ENCODE measurements around the gene FGD4.
"Not testable (repeated sequence)": the region's sequence is repeated elsewhere in the genome, so short reads cannot be mapped to it uniquely, and the experiment has no call there.

FGD4 gene

DNA sequence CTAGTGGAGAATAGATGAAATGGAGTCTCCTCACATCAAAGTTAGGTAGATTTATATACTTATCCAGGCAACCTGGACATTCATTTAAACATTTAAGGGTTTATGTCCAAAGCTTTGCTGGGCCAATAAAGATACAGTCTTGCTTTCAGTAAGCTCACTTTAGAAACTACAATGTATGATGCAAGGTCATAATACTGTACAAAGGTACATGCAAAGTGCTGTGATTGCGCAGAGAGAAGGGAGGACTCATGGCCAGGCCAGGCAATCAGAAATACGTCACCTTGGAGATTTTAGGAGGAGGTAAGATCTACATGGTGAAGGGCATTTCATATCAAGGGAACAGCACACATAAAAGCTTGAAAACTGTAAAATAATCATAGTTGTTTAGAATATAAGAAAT is 113.6 kb downstream of the FGD4 start:
- in situ Hi-C loops (cut with MboI; ENCODE audit: low sequenced_read_pairs) = no loop called here

DNA sequence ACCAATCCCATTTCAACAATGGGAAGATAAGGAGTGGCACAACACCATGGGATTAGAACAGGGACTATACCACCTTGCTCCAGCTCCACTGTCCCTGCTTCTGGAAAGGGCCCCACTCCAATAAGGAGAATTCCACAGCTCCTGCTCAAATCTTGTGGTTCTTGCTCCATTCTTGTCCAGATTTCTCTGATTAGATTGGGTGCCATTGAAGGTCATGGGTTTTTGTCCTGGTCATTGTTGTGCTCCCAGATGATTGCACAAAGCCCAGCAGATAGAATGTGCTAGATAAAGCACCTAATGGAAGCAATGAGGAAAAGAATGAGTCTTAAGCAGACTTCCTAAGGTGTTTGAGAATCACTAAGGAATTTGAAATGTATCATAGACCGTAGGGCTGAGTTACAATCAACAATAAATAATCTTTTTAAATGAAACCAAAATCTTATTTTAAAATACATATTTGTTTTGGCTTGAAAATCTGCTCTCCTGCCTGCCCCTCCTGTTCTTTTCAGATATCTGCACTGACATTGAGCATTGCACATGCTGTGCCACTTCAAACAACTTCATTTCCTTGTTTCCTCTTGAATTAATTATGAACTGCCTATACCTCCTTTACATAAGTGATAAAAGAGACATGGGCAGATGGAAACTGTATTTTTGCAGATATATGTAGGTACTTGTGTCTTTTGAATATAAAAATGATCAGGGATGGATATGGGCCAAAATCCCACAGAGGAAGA is 115.9 kb downstream of the FGD4 start:
- in situ Hi-C loops (cut with MboI; ENCODE audit: low sequenced_read_pairs) = no loop called here

DNA sequence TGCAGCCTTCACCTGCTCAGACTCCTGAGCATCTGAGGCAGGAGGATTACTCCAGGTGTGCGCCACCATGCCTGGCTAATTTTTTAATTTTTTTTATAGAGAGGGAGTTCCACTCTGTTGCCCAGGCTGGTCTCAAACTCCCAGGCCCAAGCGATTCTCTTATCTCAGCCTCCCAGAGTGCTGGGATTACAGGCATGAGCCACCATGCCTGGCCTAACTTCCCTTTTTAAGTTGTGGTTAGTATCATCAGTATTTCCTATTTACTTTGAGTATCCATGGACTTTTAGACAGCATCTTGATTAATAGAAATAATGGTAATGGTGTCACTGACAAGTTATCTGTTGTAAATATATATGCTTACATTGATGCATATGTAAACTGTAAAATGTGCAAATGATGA is 116.9 kb downstream of the FGD4 start:
- in situ Hi-C loops (cut with MboI; ENCODE audit: low sequenced_read_pairs) = no loop called here

DNA sequence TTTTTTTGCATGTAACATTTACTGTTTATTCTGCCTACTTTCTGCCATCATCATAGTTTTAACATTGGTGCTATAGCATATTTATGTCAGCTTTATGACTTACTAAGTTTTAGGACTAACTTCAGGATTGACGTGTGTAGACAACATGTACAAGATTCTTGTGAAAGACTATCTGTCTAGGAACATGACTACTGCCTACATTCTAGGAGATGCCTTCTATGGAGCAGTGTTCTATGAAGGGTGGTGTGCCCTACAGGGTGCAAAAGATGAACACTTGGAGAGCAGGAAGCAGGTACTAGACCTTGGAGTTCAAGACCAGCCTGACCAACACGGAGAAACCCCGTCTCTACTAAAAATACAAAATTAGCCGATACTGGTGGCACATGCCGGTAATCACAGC is 118.6 kb downstream of the FGD4 start:
- in situ Hi-C loops (cut with MboI; ENCODE audit: low sequenced_read_pairs) = no loop called here

DNA sequence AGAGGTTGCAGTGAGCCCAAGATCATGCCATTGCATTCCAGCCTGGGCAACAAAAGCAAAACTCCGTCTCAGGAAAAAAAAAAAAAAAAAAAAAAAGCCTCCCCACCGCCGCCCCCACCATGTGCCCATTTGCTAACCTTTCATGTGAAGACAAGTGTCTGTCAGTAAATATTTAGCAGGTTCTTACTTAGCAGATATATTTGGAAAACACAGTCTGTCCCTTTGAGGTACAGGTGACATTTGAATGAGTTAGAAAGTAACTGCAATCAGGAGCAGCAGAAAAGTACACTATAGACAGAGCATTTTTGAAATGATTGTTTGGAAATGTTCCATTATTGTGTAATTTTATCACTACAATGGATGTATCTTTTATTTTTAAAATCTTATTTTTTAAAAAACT is 119.7 kb downstream of the FGD4 start:
- in situ Hi-C loops (cut with MboI; ENCODE audit: low sequenced_read_pairs) = no loop called here

DNA sequence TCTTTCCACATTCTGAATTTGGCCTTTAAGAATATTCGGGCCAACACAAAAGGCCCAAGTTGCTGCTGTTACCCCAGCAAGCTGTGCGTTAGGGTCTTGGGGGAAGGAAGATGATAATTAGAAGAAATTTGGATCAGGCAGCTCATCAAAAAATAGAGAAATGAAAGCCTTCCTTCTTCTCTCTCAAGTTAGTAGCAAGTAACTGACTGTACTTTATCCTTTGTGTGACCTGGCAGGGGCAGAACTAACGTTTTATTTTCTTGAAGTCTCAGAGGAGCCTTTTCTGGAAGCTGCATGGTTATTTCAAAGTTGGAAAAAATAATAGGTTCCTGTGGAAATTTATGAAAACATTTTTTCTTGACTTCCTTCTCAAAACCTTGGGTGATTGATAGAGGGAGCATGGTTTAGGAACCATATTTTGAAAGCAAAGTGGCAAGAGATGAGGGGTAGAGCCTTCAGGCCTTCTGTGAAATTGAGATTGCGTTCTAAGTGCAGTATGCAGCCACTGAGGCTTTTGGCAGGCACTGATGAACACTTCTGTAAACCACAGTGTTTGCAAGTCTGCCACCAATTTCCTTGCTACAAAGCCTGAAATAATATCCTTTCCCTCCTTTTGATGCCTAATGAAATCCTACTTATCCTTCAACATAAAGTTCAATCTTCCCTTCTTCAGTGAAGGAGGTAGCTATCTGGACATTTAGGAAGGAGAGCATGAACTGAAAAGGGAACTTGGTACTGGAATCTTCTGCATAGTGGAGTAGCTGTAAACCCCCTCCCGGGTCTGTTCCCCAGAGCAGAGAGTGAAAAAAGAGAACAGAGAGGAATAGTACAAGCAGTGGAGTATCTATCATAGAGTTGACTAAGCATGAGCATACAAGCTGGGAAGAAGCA is 123.2 kb downstream of the FGD4 start:
- in situ Hi-C loops (cut with MboI; ENCODE audit: low sequenced_read_pairs) = no loop called here

DNA sequence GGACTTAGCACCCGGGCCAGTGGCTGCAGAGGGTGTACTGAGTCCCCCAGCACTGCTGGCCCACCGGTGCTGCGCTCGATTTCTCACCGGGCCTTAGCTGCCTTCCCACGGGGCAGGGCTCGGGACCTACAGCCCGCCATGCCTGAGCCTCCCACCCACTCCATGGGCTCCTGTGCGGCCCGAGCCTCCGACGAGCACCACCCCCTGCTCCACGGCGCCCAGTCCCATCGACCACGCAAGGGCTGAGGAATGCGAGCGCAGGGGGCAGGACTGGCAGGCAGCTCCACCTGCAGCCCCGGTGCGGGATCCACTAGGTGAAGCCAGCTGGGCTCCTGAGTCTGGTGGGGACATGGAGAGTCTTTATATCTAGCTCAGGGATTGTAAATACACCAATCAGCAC is 126.4 kb downstream of the FGD4 start:
- in situ Hi-C loops (cut with MboI; ENCODE audit: low sequenced_read_pairs) = not testable (repeated sequence)

DNA sequence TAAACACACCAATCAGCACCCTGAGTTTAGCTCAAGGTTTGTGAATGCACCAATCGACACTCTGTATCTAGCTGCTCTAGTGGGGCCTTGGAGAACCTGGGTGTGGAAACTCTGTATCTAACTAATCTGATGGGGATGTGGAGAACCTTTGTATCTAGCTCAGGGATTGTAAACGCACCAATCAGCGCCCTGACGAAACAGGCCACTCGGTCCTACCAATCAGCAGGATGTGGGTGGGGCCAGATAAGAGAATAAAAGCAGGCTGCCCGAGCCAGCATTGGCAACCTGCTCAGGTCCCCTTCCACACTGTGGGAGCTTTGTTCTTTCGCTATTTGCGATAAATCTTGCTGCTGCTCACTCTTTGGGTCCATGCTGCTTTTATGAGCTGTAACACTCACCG is 127.0 kb downstream of the FGD4 start:
- in situ Hi-C loops (cut with MboI; ENCODE audit: low sequenced_read_pairs) = not testable (repeated sequence)

DNA sequence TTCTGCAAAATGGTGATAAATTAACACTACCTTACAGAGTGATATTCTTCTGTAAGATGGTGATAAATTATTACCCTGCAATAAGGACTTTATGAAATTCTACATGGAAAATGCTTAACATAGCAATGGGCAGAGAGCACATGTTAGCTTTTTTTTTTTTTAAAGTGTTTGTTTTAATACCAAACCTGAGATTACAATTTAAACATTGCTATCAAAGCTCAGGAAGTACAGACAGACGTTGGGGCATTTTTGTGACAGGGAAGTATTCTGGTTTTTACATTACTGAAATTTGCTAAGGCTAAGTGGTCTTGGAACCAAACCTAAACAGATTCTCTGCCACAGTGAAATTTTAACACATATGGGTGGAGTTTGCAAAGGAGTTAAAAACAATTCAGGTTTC is 133.1 kb downstream of the FGD4 start:
- in situ Hi-C loops (cut with MboI; ENCODE audit: low sequenced_read_pairs) = no loop called here

DNA sequence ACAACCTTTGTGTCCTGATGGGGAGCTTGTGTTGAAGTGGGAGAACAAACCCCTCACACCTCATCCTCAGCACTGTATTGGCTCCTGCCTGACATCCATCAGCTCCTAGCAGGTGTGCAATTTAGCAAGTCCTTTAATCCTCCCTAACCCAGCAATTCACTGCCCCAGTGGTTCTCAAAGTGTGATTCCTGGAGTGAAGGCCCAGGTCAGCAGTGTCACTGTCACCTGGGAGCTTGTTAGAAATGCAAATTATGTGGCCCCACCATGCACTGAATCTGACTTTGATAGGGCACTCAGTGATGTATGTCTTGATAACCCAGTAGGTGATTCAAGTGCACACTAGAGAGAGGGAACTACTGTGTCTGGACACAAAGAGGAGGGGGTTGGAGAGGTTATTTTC is 133.6 kb downstream of the FGD4 start:
- in situ Hi-C loops (cut with MboI; ENCODE audit: low sequenced_read_pairs) = no loop called here

DNA sequence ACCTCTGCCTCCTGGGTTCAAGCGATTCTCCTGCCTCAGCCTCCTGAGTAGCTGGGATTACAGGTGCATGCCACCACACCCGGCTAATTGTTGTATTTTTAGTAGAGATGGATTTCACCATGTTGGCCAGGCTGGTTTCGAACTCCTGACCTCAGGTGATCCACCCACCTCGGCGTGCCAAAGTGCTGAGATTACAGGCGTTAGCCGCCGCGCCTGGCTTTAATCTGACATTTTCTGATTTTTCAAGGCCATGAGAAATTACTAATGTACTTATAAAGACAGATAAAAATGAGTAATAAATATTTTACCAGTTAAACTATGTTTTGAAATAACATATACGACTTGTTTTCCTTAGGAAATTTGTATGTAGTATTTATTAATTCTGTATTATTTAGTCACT is 134.1 kb downstream of the FGD4 start:
- in situ Hi-C loops (cut with MboI; ENCODE audit: low sequenced_read_pairs) = not testable (repeated sequence)

DNA sequence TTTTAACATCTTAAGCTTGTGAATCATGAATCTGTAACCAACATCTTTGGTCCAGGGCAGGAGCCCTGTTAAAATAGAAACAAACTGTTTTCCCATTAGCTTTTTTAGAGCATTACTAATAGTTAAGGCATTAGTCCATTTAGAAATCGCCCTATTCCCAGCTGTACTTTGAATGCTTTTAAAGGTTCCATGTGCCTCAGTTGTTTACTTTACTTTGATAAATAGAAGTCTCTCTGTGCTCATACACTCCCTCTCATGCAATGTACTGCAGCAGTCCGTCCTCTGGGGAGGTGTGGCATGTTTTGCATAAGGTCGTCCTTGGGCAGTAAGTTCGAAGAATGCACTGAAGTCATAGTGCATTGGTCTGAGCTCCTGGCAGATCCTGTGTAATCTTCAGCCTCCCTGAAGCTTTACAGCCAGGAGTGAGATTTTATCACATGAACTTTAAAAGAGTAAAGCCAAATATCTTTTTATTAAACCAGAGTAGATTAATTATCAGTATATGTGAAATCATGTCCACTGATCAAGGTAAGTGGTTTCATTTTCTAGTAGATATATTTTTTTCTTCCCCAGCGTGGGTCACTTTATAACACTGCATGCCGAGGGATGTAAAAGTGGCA is 134.7 kb downstream of the FGD4 start:
- in situ Hi-C loops (cut with MboI; ENCODE audit: low sequenced_read_pairs) = no loop called here

DNA sequence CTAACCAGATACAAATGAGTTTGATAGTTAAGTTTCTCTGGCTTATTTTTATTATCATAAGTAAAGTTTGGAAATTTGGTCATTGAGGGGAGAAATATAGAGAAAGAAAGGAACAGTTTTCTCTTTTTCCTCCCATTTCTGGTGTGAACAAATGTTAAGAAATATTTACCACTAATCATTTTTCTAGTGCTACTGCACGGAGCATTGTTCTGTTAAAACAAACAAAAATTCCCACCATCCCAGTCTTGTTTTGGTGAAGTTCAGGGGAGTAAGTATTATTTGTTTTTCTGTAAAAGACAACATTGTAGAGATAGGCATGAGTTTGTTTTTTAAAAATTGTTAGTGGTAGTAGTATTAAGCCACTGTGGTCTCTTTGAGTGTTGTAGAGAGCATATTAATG is 135.3 kb downstream of the FGD4 start:
- in situ Hi-C loops (cut with MboI; ENCODE audit: low sequenced_read_pairs) = no loop called here

DNA sequence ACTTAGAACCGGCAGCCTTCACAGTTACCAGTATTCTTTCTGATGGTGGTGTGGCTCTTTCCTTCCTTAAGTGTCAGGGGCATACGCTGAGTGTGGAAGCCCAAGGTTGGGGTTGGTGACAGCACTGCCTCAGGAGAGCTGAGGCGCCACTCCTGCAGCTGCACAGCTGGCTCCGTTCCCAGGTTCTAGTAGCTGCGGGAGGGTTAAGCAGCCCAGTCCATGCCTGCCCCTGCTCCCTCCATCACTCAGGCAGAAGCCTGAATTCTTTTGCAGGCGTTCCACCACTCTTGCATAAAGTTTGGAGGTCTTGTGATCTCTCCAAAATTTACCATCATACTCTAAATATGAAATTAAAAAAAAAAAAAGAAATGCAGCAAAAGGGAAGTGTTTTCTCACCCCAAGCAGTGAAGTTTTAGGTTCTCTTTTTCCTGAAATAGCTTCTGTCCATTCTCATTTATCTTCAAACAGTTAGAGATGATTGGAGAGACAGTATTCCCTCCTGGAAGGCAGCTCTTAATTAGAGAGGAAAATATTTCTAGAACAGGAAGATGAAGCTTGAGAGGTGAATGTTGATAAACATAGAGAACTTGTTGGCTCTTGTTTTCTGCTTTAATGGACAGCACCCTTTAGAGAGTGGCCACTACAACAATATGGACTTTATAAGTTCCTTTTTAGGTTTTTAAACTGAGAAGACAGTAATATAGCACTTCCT is 136.1 kb downstream of the FGD4 start:
- in situ Hi-C loops (cut with MboI; ENCODE audit: low sequenced_read_pairs) = no loop called here

DNA sequence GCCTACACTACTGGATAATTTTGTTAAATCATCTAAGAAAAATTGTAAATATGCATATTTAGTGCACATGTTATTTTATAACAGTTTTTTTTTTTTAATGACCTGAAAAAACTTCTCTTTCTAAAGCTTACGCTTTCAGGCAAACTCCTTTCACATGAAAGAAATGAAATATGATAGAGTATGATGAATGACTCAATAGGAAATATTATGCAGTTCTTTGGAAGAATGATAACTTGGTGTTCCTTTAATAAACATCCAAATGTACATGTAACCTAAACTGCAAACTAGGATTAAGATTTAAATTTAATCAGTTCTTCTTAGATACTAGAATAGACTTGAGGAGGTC is 136.6 kb downstream of the FGD4 start:
- in situ Hi-C loops (cut with MboI; ENCODE audit: low sequenced_read_pairs) = no loop called here

DNA sequence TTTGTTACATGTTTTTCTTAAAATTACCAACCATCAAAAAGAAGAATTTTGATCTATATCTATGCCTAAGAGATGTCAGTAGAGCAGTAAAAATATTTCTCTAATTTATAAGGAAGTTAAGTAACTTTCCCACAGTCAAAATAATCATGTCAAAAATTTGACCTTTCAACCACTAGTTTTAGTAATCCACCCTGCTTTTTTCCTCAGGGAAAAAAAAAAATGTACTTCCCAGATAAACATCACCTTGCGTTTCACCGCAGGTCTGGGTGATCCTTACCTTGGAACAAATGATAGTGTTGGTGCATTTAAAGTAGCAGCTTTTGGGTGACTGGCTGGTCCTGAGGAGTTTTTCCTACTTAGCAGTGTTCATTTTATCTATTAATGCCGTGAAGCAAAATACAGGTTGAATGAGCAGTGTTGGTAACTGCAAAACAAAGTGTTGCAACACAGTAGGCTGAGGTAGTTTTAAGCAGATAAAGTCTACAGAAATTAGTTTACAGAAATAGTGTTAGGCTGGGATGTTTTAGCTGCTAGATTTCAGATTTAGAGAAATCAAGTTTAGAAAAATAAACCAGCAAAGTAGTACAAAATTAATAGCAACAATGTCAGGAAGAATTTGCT is 142.5 kb downstream of the FGD4 start:
- in situ Hi-C loops (cut with MboI; ENCODE audit: low sequenced_read_pairs) = no loop called here

DNA sequence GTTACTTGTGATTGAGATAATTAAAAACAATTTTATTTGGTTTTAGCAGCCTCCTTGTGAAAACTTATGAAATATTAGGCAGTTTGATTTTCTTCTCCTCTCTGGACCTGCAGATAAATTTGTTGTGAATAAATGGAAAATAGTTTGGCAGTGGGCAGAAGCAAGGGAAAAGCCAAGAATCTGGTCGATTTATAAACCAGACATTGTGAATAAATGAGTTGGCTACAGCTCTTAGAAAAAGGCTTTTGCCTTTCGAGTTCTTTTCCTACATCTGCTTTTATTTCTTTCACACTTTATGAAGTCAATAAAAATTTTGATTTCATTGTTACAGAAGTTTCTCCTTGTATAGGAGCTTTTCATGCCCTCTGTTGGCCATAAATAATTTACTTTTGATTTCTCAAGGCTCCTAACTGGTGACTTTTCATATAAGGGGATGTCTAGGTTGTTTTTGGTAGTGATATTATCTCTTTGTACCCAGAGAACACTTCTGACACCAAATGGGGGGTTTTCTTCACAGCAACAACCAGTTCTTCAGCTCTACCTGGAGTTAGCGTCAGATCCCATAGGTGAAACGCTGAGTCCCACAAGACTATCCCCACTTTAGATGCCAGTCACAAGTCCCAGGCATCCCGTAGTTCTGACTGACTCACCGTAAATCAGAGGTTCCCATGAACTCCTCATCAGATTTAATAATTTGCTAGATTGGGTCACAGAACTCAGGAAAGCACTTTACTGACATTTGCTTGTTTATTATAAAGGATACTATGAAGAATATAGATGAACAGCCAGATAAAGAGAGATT is 143.3 kb downstream of the FGD4 start:
- in situ Hi-C loops (cut with MboI; ENCODE audit: low sequenced_read_pairs) = no loop called here

DNA sequence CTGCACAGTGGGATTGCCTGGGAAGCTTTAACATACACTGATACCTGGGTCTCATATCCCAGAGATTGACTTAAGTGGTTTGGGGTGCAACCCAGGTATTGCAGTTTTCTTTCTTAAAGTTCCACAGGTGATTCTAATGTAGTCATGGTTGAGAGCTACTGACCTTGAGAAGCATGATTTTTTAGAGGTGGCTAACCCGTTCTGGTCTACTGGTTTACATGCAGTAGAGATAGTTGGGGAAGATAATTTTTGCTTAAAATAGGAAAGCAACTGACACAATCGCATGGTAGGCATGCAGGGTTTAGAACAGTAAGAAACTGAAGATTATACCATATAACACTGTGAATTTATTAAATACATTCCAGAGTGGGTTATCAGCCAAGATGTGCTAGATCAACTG is 145.5 kb downstream of the FGD4 start:
- in situ Hi-C loops (cut with MboI; ENCODE audit: low sequenced_read_pairs) = no loop called here

DNA sequence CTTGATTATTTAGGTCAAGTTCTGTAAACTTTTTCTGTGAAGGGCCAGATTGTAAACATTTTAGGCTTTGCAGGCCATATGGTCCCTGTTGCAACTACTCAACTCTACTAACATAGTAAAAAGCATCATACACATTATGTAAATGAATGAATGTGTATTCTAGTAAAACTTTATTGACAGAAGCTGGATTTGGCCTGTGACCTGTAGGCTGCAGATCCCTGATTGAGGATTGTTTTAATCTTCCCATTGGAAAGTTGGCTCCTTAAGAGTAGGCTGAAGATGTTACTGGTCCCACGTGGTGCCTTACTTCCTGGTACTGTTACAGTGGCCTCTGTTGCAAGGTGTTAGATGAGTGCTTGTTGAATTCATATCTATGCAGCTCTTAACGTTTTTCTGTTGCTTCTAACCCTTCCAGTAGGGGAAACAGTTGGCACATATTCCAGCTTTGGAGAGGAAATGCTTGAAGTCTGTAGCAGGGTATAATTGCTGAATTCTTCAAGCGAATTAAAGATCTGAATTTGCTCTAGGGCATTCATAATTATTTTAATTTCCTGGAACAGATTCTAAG is 146.1 kb downstream of the FGD4 start:
- in situ Hi-C loops (cut with MboI; ENCODE audit: low sequenced_read_pairs) = no loop called here

DNA sequence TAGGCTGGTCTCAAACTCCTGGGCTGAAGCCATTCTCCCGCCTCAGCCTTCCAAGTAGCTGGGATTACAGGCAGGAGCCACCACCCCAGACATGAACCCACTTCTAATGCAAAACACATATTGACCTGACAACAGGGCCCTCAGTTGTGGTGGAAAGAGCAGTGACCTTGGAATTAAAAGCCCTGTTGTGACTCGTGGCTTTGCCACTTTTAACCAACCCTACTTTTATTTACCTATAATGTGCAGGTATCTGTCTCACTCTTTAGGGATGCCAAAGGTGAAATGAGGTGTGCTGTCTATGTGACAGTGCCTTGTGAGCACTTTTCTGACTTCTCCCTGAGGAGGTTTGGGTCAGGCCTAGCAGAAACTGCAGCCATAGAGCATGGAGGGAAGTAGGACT is 146.9 kb downstream of the FGD4 start:
- in situ Hi-C loops (cut with MboI; ENCODE audit: low sequenced_read_pairs) = no loop called here

Measured in HL-60/S4 treated with retinoic acid at 250 ng/mL for 4 days and 3 days (cell line).